Ovary (tissue), 3 donors: Measurements from ENCODE around the gene CPNE1.

Source experiments
- CTCF ChIP-seq, 3 donors: fragments of 450-650 bp in 2 of 3; fragments of 200-600 bp in 1 of 3; IDR thresholded peaks; one replicate each; pipeline versions ENCODE4 v1.5.1 to v1.8.0; 2016 to 2022; ENCODE audit warnings: antibody characterized with exemption in 3 of 3, mild to moderate bottlenecking in 1 of 3
- EP300 ChIP-seq: sonication (generic); formaldehyde crosslinking; IDR thresholded peaks from one replicate; pipeline ENCODE4 v1.6.1; 2017; ENCODE audit warnings: antibody characterized with exemption
- POLR2A ChIP-seq: fragments of 450-650 bp; IDR thresholded peaks from one replicate; pipeline ENCODE4 v1.6.1; 2017; ENCODE audit warnings: antibody characterized with exemption, mild to moderate bottlenecking, moderate library complexity
- donor health status: DM: no; HTN: no; CAD: no.

GRCh38 chr20:35709259-35709658 is 44.6 kb upstream of the CPNE1 start:
- TF ChIP-seq CTCF (IDR thresholded peaks at IDR 0.05) (no peak), POLR2A (no peak), EP300 (no peak)
